ENCODE results near the gene STMN3.
A peak's percentile ranks its signal among the peaks of the same experiment; 100 is the strongest.

Gene STMN3

GRCh38 chr20:63691711-63692435 is 38.6 kb upstream of the STMN3 start:
- DNase-seq: peak; percentile 33

- no peak for DNase-seq
Observed at GRCh38 chr20:63690898-63691710, 37.9 kb upstream of the STMN3 start.

DNA sequence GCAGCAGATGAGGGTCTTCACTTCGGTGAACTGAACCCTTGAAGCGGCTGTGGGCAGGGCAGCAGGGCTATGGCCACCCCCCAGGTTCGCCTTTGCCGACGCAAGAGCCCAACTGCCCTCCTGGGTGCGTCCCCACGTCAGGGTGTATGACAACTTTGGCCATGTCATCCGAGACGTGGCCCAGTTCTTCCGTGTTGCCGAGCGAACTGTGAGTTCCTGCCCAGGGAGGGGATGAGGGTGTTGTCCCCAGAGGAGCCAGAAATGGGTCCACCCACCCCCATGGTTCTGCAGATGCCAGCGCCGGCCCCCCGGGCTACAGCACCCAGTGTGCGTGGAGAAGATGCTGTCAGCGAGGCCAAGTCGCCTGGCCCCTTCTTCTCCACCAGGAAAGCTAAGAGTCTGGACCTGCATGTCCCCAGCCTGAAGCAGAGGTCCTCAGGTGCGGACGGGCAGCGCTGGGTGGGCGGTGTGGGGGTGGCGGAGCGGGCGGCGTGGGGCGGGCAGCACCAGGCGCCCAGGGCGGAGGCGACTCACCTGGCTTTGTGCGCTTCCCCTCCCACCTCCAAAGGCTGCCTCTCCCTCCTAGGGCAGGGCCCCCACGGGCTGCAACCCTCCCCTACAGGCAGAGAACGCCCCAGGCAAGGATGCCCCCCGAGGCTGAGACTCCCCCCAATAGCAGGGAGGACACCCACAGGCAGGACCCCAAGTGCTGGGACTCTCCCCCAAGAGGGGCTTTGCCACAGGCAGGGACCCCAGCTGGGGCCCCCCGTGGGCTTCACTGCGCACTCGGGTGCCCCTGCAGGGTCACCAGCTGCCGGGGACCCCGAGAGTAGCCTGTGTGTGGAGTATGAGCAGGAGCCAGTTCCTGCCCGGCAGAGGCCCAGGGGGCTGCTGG is 37.0 kb upstream of the STMN3 start:
- no peak for DNase-seq

- no peak for DNase-seq
Observed at GRCh38 chr20:63689046-63690002, 36.1 kb upstream of the STMN3 start.

DNA sequence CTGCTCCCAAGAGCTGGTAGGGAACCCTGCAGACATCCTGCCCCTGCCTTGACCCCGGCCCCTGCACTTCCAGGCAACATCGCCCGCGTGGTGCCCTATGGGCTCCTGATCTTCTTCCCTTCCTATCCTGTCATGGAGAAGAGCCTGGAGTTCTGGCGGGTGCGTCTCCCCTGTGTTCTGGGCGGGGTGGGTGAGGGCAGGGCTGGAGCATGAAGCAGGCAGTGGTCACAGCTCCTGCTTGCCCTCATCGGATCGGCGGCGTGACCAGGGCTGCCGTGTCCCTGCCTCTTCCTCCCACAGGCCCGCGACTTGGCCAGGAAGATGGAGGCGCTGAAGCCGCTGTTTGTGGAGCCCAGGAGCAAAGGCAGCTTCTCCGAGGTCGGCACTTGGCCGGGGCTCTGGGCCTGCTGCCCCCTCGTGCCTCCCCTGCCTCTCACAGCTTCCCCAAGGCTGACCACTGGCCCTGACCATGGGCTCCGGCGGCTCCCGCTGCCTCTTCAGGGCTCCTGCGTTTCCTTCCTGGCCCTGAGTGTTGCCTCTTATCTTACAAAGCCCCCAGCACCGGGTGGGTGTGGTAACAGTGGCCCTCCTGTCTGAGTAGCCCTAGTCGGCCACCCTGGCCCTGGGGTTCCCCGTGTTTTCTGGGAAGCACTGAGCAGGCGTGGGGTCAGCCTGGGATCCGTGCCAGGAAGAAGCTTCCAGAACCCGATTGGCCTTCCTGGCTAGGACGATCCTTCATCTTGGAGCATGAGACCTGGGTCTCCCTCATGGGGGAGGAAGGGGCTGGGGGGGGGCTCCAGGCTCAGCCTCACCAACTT is 35.2 kb upstream of the STMN3 start:
- DNase-seq: no peak

DNA sequence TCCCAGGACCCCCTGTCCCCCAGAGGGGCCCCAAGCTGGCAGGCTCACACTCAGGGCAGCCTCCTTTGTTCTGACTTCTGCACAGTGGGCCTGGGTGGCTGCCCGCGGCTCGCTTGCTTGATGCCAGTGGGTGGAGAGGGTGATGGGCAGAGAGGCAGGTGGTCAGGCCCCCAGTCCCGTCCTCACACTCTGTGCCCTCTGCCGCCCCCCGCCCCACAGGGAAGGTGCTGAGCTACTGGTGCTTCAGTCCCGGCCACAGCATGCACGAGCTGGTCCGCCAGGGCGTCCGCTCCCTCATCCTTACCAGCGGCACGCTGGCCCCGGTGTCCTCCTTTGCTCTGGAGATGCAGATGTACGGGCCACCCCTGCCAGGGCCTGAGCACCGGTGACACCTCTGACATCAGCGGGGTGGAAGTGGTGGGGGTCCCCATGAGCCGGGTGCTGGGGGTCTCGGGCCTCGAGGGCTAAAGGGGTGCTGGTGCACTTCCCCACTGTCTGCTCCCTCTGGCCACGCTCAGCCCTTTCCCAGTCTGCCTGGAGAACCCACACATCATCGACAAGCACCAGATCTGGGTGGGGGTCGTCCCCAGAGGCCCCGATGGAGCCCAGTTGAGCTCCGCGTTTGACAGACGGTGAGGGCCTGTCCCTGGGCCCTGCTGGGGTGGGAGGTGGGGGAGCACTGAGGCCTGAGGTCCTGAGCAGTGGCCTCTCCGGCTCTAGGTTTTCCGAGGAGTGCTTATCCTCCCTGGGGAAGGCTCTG is 34.4 kb upstream of the STMN3 start:
- no peak for DNase-seq

GRCh38 chr20:63686492-63687321 is 33.5 kb upstream of the STMN3 start:
- DNase-seq: no peak

DNA sequence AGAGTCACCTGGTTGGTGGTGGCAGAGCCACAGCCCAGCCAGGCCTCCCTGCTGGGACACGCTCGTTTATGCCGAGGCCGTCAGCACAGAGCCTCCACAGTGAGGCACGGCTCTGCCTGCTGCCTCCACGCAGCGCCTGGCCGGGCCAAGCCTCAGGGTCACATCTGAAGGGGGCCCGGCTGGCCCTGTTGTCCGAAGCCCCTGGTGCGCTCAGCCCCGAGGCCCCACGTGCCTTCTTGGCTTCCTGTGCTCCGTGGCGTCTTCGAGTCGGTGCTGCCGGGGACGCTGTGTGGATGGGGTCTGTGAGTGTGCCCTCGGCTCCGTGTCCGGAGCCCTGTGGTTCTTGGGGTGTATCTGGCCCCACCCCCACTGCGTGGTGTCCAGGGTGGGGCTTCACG is 32.9 kb upstream of the STMN3 start:
- no peak for DNase-seq

DNA sequence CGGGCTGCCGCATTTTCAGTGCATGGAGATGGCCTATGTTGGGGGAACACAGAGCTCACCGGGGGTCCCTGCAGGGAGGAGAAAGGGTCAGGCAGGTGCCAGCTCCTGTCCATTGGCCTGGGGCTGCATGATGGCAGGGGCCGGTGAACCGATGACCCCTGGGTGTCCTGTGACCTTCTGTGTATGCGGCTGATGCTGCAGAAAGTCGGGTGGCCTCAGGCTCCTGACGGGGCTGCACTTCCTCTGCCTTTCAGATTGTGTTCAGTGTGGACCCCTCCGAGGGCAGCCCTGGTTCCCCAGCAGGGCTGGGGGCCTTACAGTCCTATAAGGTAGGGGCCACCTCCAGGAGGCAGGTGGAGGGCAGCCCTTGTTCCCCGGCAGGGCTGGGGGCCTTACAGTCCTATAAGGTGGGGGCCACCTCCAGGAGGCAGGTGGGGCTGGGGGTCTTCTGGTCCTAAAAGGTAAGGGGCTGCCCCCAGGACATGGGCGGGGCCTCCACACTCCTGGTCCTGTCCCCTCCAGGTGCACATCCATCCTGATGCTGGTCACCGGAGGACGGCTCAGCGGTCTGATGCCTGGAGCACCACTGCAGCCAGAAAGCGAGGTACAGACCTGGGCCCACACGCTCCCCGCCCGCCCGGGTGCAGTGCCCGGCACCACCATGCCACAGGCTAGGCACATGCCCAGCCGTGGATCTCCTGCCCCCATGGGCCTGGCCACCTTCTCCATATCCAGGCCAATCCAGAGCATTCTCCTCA is 32.2 kb upstream of the STMN3 start:
- DNase-seq: no peak

GRCh38 chr20:63682384-63683139 is 29.3 kb upstream of the STMN3 start:
- no peak for DNase-seq

GRCh38 chr20:63681609-63682142 is 28.5 kb upstream of the STMN3 start:
- no peak for DNase-seq

GRCh38 chr20:63680857-63681608 is 27.8 kb upstream of the STMN3 start:
- DNase-seq: no peak

DNA sequence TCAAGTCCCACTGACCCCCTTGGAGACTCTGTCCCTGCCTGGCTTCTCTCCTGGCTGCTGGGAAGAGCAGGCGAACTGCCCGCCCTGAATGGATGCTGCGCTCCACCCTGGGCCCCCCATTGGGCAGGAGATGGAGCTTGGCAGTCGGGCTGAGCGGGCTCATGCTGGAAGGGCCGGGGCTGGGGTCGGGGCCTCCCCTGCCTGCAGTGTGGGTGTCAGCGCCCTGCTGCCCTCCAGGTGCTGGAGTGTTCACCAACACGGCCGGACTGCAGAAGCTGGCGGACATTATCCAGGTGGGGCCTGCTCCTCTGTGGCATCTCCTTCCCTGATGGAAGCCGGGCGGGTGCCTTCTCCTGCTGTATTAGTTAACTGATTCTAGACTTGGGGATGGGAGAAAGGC is 27.2 kb upstream of the STMN3 start:
- no peak for DNase-seq

DNA sequence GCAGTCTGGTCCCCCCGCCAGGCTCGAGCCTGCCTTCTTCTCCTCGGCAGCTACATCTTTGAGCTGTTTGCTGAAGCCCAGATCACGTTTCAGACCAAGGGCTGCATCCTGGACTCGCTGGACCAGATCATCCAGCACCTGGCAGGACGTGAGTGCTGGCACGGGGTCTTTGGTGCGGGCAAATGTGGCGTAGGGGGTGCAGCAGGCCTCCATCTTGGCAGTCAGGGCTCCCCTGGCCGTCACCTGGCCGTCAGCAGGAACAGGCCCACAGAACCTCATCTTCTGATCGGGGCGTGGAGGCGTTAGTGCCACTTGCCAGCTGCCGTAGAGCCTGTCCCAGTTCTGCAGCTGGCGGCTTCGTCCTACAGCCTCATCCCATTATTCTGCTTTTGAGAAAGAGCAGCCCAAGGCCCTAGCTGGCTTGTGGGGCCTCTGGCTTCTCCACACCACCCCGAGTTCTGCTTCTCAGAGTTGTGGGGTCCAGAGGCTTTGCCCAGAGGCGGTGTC is 26.6 kb upstream of the STMN3 start:
- no peak for DNase-seq

GRCh38 chr20:63678667-63679465 is 25.6 kb upstream of the STMN3 start:
- no peak for DNase-seq

GRCh38 chr20:63678071-63678470 is 24.8 kb upstream of the STMN3 start:
- DNase-seq: no peak

All from DMS79 treated with DMSO at 0.1 percent for 48 hours (cell line).